ENCODE results near the gene FAM83G.
"Not testable (repeated sequence)": the region's sequence is repeated elsewhere in the genome, so short reads cannot be mapped to it uniquely, and the experiment has no call there.

Gene FAM83G, protein sequence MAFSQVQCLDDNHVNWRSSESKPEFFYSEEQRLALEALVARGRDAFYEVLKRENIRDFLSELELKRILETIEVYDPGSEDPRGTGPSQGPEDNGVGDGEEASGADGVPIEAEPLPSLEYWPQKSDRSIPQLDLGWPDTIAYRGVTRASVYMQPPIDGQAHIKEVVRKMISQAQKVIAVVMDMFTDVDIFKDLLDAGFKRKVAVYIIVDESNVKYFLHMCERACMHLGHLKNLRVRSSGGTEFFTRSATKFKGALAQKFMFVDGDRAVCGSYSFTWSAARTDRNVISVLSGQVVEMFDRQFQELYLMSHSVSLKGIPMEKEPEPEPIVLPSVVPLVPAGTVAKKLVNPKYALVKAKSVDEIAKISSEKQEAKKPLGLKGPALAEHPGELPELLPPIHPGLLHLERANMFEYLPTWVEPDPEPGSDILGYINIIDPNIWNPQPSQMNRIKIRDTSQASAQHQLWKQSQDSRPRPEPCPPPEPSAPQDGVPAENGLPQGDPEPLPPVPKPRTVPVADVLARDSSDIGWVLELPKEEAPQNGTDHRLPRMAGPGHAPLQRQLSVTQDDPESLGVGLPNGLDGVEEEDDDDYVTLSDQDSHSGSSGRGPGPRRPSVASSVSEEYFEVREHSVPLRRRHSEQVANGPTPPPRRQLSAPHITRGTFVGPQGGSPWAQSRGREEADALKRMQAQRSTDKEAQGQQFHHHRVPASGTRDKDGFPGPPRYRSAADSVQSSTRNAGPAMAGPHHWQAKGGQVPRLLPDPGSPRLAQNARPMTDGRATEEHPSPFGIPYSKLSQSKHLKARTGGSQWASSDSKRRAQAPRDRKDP

DNA sequence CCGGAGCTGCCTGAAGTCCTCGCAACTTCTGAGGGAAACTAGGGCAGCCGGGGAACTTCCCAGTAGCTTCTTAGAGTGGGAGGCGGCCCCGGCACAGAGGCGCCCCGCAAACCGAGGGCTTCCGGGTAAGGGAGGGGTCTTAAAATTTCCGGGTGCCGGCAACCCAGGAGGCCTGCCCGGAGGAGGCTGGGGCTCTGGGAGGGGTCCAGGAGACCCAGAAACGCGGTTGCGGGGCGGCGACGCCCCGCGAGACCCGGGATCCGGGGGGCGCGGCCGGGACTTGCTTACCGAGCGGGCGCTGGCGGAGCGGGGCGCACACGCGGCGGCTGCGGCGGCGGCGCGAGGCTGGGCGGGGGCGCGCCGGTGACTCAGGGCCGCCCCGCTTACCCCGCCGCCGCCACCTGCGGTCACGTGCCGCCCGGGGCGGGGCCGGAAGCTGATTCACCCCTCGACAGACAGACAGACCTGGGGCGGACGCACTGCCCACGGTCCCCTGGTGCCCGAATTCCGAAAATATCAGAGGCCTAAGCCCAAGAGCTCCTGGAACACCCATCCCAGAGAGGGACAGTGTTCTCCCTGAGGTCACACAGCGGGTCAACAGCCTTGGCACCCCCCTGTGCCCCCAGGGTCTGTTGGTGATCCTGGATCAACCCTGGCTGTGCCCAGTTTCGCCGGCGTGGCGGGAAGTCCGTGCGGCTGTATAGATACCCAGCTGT, at the start of gene FAM83G:
TSS of gene FAM83G (minus strand) at position 344 of the 716 bp plus-strand sequence. CDS start 723 bp downstream, outside the sequence.
- peak; percentile 91 for DNase-seq (ENCODE audit: low read depth)

GRCh38 chr17:19048826-19049225, 44.3 kb upstream of the FAM83G start:
- DNase-seq (ENCODE audit: low read depth) = not testable (repeated sequence)

- DNase-seq (ENCODE audit: low read depth) = not testable (repeated sequence)
Observed at GRCh38 chr17:19047510-19047909, 42.9 kb upstream of the FAM83G start.

GRCh38 chr17:19046782-19047375, 42.3 kb upstream of the FAM83G start, which contains the start of gene GRAP:
Gene GRAP, minus strand, starts transcription at chr17:19046957. Its CDS starts 31 bp downstream, at chr17:19046926.
- DNase-seq (ENCODE audit: low read depth) = not testable (repeated sequence)

DNA sequence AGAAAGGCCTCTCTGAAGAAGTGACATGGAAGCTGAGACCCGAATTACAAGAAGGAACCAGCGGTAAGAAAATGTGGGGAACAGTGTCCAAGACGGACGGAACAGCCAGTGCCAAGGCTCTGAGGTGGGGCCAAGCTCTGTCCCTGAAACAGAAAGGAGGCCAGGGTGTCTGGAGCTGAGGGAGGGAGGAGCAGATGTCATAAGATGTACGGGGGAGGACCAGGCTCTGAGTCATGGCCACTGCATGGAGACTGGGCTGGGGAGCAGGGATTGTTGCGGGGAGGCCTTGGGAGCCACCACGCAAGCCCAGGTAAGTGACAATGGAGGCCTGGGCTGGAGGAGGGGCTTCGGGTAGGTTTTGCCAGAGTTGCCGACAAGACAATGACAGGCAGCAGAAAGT, 40.1 kb upstream of the FAM83G start:
- DNase-seq (ENCODE audit: low read depth) = not testable (repeated sequence)

DNA sequence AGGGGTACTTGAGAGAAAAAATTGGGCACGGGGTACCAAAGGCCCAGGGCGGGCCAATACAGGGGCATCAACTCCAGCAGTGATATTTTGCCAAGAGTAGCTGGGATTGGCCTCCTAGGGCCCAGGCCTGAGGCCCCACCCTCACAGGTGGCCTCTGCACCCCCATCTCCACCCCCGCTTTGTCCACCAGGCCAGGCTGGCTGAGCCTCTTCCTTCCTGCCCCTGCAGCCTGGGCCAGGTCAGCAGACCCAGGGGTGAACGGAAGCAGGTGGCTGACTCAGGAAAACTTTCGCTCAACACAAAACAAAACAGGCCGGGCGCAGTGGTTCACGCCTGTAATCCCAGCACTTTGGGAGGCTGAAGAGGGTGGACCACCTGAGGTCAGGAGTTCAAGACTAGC, 38.5 kb upstream of the FAM83G start:
- DNase-seq (ENCODE audit: low read depth) = not testable (repeated sequence)

DNA sequence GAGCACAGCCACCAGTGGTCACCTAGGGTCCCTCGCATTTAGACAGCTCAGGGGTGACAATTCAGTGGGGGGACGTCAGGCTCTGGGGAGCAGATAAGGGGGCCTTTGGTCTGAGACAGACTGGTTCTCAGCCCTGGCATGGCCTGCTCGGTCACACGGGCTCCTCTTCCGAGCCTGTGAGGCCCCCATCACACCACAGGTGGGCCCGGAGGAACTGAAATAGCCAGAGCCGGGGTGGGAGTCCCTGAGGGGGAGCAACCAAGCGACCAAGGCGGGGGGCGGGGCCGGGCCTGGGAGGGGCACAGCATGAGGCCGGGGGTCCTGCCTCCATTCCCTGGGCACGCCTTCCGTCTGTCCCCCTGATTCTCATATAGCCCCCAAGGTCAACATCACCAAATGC, 37.8 kb upstream of the FAM83G start:
- not testable (repeated sequence) for DNase-seq (ENCODE audit: low read depth)

DNA sequence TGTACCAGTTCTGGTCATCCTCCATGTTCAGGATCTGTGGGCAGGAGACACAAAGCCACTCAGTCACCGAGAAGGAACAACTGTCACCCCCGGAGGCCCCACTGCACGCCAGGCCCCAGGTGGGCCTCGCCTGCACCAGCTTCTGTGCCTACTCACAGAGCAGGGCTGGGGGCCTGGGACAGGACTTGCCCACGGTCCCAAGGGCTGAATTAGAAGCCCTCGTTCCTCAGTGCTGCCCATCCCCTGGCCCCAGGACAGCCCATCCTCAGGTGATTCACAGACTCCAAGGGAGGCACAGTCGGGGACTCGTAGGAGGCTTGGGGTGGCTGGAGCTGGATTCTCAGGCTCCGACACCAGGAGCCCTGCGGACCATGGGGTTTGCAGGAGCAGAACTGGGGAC, 37.3 kb upstream of the FAM83G start:
- not testable (repeated sequence) for DNase-seq (ENCODE audit: low read depth)

DNA sequence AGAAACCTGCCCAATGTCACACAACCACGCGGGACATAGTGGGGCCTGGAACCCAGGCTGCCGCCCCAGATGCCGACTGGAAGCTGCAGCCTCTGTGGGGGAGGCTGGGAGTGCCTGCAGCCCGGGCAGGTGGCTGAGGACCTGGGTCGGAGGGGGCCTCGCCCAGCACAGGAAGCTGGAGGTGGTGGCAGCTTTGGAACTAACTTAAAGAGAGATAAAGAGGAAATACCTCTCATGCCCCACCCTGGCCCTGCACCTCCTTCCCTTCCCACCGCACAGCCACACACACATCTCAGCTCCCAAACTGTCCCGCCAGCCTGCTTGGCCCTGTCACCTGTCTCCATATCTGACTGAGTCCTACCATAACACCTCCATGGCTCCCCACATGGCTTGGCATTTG, 35.8 kb upstream of the FAM83G start:
- DNase-seq (ENCODE audit: low read depth) = not testable (repeated sequence)

DNA sequence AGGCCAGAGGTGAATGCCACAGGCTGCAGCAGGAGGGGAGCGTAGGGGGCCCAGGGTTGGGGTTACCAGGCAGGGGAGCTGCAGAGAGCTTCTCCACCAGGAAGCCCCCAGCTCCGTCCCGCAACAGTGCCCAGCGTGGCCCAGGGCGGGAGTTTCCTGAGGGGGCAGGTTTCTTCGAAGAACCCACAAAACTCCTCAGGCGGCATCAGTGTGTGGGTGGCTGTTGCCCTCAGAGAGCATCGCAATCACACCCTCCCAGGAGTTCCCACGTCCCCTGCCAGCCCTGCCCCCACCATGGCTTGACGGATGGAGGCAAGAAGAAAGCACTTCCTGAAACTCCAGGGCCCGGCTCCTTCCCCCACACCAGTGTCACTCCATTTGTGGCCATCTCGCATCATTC, 34.2 kb upstream of the FAM83G start:
- DNase-seq (ENCODE audit: low read depth) = not testable (repeated sequence)

DNA sequence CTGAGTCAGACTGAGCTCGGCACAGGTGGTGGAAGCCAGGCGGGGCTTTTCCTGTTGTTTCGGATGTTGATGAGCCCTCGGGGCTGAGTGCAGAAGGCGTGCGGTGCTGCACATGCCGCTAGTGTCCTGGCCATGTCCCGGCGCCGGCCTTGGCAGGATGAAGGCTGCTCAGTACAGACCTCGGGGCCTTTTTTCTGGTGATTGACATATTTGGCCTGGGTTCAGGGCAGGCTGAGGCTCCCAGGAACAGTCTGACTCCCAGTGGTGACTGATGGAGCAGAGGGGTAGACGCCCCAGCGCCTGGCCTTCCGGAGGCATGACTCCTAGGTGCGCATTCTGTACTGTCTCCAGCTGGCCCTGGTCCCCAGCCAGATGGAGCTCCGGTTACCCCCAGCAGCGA, 33.4 kb upstream of the FAM83G start:
- not testable (repeated sequence) for DNase-seq (ENCODE audit: low read depth)

GRCh38 chr17:19037547-19037946, 33.0 kb upstream of the FAM83G start:
- DNase-seq (ENCODE audit: low read depth) = not testable (repeated sequence)

DNA sequence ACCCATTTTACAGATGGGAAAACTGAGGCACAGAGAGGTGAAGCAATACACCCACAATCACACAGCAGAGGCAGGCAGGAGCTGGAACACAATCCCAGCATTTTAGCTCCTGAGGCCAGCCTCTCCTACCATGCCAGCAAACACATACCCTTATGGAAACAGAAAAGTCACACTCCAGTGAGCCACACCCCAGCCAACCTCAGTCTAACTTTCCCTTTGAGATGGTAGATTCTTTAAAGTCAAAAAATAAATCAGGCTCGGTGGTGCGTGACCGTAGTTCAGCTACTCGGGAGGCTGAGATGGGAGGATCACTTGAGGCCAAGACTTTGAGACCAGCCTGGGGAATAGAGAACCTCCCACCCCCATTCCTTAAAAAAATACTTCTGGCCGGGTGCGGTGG, 31.6 kb upstream of the FAM83G start:
- not testable (repeated sequence) for DNase-seq (ENCODE audit: low read depth)

GRCh38 chr17:19032377-19032988, 27.9 kb upstream of the FAM83G start:
- DNase-seq (ENCODE audit: low read depth) = not testable (repeated sequence)

DNA sequence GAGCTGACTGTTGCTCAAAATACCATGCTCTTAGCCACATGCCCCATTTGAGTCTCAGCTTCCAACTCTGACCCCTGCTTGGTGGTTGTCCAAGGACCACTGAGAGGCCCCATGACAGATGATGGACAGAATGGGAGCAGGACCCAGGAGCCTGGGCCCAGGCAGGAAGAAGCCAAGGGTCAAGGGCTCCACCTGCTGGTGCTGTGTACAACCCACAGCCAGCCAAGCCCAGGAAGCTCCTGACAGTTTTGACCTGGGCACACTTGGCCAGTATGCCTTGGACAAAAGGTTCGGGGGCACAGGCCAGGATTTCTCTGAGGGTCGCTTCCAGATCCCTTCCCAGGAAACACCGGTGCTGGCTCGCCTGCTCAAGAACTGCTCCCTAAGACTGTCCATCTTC, 27.2 kb upstream of the FAM83G start:
- DNase-seq (ENCODE audit: low read depth) = peak; percentile 22

DNA sequence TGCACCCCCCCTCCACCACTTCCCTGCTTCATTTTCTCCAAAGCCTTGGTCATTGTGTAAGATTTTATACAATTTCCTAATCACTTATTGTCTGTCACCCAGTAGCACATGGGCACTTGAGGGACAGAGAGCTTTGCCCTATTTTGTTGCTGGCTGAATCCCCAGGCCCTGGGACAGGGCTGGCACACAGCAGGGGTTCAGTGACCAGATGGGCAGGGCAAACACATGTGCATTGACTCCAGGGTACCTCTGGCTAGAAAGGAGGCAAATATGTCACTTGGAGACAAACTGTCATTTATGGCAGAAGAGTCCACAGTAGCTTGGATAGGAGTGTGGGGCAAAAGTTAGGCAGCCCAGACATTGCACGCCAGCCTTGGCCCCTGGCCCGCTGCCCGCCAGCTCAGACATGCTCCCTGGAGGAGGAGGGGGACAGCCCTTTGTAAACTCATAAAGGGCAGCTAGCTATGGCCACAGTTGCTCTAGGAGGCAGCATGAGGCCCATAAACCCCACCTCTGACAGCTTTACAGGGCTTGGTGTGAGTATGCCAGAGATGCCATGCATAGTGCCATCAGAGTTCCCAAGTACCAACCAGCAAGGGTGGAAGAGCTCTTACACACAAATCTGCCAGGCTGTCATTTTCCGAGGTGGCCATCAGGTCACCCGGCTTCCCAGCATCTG, 26.3 kb upstream of the FAM83G start:
- not testable (repeated sequence) for DNase-seq (ENCODE audit: low read depth)

GRCh38 chr17:19029740-19030139, 25.2 kb upstream of the FAM83G start:
- not testable (repeated sequence) for DNase-seq (ENCODE audit: low read depth)

DNA sequence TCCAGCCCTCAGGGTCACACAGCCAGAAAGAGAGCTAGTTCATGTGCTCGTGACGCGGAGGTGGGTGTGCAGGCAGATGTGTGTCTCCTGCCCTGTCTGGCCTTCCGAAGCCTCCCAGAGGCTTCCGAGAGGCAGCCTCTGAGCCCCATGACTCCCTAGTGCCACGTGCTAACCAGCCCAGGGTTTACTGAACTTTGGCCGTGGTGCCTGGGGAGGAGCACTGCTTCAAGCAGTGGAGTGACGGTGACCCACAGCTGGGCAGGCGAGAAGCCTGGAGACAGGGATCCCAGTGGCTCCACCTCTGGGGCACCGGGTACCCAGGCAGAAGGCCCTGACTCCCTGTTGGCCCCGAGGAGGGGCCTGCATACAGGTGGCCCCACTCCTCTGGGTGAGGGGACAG, 24.1 kb upstream of the FAM83G start:
- not testable (repeated sequence) for DNase-seq (ENCODE audit: low read depth)

DNA sequence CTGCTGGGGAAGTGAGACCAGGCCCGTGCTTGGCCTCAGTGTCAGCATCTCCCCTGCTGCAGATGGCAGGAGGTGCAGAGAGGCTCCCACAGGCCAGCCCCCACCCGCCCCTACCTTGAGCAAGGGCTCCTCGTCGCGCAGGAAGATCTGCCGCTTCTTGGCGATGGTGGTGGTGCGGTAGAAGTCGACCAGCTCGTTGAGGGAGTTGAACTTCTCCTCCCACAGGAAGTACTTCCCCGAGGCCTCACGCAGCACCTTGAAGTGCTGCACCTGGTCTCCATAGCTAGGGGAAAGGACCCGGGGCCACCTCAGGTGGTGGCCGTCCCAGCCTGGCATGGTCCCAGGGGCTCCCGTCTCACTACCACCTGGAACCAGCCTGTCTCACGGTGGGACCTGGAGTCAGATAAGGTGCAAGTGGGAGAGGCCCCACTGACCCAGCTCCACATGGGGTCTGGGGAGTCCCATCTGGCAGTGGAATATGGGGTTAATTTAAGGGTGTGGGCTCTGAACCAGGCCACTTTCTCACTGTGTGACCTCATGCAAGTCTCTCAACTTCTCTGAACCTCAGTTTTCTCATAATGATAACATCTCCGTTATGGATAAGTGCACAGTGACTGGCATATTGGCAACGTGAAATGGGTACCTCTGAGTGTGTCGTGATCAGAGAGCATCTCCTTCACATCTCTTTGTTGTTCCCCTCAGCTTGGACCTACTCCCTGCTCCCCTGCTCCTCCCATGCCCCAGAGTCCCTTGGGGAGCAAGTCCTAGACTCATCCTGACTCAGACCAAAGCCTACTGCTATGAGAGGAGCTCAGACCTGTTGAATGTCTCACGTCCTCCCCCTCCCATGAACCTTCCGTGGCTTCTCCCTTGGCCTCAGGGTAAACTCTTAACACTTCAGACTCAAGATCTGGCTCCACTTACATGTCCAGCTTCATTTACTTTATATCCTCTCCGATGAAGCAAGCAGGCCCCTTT, 19.8 kb upstream of the FAM83G start:
- no peak for DNase-seq (ENCODE audit: low read depth)
